ENCODE data around the gene XPNPEP2.

XPNPEP2 gene

DNA sequence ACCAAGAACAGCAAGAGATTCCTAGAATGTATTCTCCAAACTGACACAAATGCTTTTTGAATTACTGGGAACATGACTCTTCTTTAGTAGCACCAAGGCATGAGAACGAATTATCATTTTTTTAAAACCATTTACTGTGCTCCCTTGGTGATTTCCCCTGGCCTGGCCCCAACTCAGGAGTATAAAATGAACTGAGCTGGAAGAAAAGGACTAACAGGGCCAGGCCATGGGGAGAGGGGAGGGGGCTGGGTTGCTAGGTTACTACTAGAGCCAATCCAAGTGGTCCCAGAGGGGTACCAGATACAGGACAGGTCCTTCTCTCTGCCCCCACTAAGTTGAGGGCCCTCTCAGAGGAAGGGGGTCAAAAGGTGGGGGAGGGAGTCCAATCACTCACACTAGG, 64.1 kb downstream of the XPNPEP2 start:
- no peak for DNase-seq

DNA sequence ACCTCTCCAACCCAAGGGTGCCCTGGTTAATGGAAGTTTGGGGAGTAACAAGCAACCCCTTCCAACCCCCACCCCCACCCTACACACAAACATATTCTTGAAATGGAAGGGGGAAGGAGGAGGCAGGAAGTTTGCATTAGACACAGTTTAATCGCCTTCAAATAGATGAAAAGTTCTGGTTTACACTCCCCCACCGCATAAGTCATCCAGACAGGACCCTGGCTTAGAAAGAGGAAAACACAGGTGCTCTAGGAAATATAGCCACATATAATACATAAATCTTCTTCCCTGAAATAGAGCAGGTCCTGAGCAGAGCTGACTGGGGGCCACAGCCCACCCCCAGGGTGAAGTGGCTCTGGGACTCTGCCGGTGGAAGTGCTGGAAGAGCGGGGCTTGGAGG, 66.0 kb downstream of the XPNPEP2 start:
- DNase-seq, result no peak

DNA sequence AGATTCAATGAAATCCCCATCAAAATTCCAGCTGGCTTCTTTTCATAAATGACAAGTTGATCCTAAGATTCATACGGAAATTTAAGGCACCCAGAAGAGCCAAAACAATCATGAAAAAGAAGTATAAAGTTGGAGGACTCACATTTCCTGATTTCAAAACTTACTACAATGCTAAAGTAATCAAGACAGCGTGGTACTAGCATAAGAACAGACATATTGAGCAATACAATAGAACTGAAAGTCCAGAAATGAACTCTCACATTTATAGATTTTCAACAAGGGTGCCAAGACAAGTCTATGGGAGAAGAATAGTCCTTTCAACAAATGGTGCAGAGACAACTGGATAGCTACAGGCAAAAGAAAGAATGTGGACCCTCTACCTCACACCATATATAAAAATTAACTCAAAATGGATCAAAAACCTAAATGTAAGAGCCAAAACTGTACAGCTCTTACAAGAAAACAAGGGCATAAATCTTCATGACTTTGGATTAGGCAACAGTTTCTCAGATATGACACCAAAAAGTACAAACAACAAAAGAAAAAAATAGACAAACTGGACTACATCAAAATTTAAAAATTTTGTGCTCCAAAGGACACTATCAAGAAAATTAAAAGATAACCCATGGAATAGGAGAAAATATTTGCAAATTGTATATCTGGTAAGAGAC, 69.5 kb downstream of the XPNPEP2 start:
- DNase-seq, result no peak

DNA sequence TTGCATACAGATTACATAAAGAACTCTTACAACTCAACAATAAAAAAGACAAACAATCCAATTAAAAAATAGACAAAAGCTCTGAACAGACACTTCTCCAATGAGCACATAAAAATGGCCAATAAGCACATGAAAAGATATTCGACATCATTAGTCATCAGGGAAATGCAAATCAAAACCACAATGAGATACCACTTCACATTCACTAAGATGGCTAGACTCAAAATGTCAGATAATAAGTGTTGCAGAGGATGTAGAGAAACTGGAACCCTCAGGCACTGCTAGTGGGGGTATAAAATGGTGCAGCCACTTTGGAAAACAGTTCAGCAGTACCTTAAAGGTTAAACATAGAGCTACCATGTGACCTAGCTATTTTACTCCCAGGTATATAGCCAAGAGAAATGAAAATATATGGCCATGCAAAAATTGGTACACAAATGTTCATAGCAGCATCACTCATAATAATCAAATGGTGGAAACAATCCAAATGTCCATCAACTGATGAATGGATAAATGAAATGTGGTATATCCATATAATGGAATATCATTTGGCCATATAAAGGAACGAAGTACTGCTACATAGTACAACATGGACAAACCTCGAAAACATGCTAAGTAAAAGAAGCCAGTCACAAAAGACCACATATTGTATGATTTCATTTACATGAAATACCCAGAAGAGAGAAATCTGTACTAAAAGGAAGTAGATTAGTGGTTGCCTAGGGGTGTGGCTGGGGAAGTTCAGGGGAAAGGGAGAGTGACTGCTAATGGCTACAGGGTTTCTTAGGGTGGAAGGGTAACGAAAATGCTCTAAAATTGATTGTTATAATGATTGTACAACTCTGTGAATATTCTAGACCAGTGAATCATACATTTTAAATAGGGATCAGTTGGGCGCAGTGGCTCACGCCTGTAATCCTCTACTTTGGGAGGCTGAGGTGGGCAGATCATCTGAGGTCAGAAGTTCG, 70.3 kb downstream of the XPNPEP2 start:
- DNase-seq, result no peak

DNA sequence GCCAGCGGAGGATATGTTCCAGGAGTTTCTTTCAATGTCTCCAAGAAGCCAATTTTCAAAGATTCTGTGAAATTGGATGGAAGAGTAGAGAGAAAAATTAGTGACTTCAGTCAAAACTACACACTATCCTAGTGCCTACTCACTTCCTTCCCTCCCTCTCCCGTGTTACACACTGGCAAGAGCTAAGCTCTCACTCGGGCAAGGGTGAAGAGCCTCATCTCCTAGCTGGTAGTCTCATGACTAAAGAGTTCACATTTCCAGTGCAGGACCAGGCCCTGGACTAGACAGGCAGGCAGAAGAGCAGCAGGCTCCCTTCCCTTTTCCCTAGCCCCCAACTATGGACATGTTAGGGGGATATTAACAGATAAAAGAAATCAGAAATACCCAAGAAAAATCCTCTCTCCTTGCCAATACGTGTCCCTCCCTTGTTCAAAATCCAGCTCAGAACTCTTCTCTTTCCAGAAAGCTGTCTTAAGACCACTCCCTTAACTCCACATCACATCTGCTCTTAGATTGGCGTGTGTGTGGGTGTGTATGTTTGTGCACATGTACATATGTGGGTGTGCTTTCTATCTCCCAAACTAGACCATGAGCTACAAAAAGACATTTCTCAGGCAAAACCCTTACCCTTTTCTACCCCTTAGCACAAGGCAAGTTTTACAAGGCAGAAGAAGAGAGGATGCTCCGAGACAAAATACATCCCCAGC, 75.0 kb downstream of the XPNPEP2 start:
- no peak for DNase-seq

DNA sequence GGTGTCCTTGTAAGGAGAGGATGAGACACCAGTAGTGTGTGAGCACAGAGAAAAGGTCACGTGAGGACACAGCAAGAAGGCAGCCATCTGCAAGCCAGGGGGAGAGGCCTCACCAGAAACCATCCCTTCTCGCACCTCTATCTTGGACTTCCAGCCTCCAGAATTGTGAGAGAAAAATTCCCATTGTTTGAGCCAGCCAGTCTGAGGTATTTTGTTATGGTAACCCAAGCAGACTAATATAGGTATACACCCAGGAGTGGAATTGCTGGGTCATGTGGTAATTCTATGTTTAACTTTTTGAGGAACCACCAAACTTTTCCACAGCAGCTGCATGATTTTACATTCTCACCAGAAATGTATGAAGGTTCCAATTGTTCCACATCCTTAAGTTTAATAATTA, 79.3 kb downstream of the XPNPEP2 start:
- no peak for DNase-seq
